NCI-H2171 treated with DMSO at 0.1 percent for 48 hours (cell line): ENCODE results near the gene ZNF319.

ENCODE experiments used
- DNase-seq: peaks from one replicate; lab custom pipeline; 2025; lab: John Stamatoyannopoulos, UW

ZNF319 gene

GRCh38 chr16:58037365-58038057 is 37.0 kb upstream of the ZNF319 start:
- no peak for DNase-seq

- DNase-seq, result no peak
Measured at GRCh38 chr16:58036943-58037342, 36.5 kb upstream of the ZNF319 start.

- no peak for DNase-seq
Measured at GRCh38 chr16:58035356-58036170, 35.1 kb upstream of the ZNF319 start.

GRCh38 chr16:58034774-58035173 is 34.3 kb upstream of the ZNF319 start:
- DNase-seq, result no peak

- DNase-seq, result no peak
Measured at GRCh38 chr16:58034128-58034685, 33.7 kb upstream of the ZNF319 start.

- no peak for DNase-seq
Measured at GRCh38 chr16:58032710-58033293, 32.3 kb upstream of the ZNF319 start.

- DNase-seq, result peak; percentile 25
Measured at GRCh38 chr16:58031016-58031800, 30.7 kb upstream of the ZNF319 start.

GRCh38 chr16:58030136-58030840 is 29.8 kb upstream of the ZNF319 start:
- no peak for DNase-seq

- DNase-seq, result no peak
Measured at GRCh38 chr16:58029410-58029809, 28.9 kb upstream of the ZNF319 start.

GRCh38 chr16:58028541-58029070 is 28.1 kb upstream of the ZNF319 start:
- no peak for DNase-seq

- DNase-seq, result no peak
Measured at GRCh38 chr16:58027916-58028455, 27.5 kb upstream of the ZNF319 start.

- DNase-seq, result peak; percentile 61
Measured at GRCh38 chr16:58027161-58027915, 26.9 kb upstream of the ZNF319 start.

- DNase-seq, result no peak
Measured at GRCh38 chr16:58026705-58027160, 26.3 kb upstream of the ZNF319 start.

GRCh38 chr16:58026139-58026704 is 25.8 kb upstream of the ZNF319 start:
- DNase-seq, result peak; percentile 22

GRCh38 chr16:58025351-58026138 is 25.1 kb upstream of the ZNF319 start, which contains the start of gene MMP15:
TSS of gene MMP15 (plus strand) at chr16:58025754. CDS start at chr16:58026351, 597 bp downstream.
- DNase-seq, result peak; percentile 82

- no peak for DNase-seq
Measured at GRCh38 chr16:58024486-58025350, 24.2 kb upstream of the ZNF319 start.

GRCh38 chr16:58022601-58023371 is 22.3 kb upstream of the ZNF319 start:
- DNase-seq, result peak; percentile 87
